HEK293T (cell line): ENCODE measurements around the gene PRKG1.

ENCODE experiments used
- FOXM1 ChIP-seq: fragments of 450-650 bp; IDR thresholded peaks from 2 replicates; pipeline ENCODE4 v1.6.1; 2017; ENCODE audit warnings: mild to moderate bottlenecking, borderline replicate concordance
- PKNOX1 ChIP-seq: fragments of 450-650 bp; IDR thresholded peaks from 2 replicates; pipeline ENCODE4 v1.6.1; 2016
- SP1 ChIP-seq: fragments of 450-650 bp; IDR thresholded peaks from 2 replicates; pipeline ENCODE4 v1.6.1; 2017
- TARDBP ChIP-seq: fragments of 450-650 bp; IDR thresholded peaks from 2 replicates; pipeline ENCODE4 v1.6.1; 2016
- ZNF384 ChIP-seq: fragments of 450-650 bp; IDR thresholded peaks from 2 replicates; pipeline ENCODE4 v1.6.1; 2016

GRCh38 chr10:51100221-51100620 is 25.9 kb downstream of the PRKG1 start:
- TF ChIP-seq FOXM1 = no peak
- TF ChIP-seq TARDBP = no peak
- no peak for TF ChIP-seq PKNOX1
- no peak for TF ChIP-seq ZNF384
- TF ChIP-seq SP1 = no peak
